Ishikawa (cell line): ENCODE data around the gene SLC35G6.

Source experiments
- CEBPB ChIP-seq: IDR thresholded peaks from 2 replicates; pipeline ENCODE4 v1.6.1; 2012
- CREB1 ChIP-seq: IDR thresholded peaks from 2 replicates; pipeline ENCODE4 v1.6.1; 2012; ENCODE audit warnings: low read depth
- EP300 ChIP-seq: IDR thresholded peaks from 2 replicates; pipeline ENCODE4 v1.6.1; 2012; ENCODE audit warnings: borderline replicate concordance
- FOXM1 ChIP-seq: IDR thresholded peaks from 2 replicates; pipeline ENCODE4 v1.6.1; 2012; ENCODE audit warnings: low read depth, borderline replicate concordance
- NFIC ChIP-seq: IDR thresholded peaks from 2 replicates; pipeline ENCODE4 v1.6.1; 2012
- RAD21 ChIP-seq: IDR thresholded peaks from 2 replicates; pipeline ENCODE4 v1.6.1; 2012; ENCODE audit warnings: low read depth
- TAF1 ChIP-seq: IDR thresholded peaks from 2 replicates; pipeline ENCODE4 v1.6.1; 2012; ENCODE audit warnings: low read depth, mild to moderate bottlenecking
- TCF12 ChIP-seq: IDR thresholded peaks from 2 replicates; pipeline ENCODE4 v1.6.1; 2012; ENCODE audit warnings: low read depth
- TEAD4 ChIP-seq: IDR thresholded peaks from 2 replicates; pipeline ENCODE4 v1.6.1; 2012
- USF1 ChIP-seq: IDR thresholded peaks from 2 replicates; pipeline ENCODE4 v1.6.1; 2012
- YY1 ChIP-seq: IDR thresholded peaks from 2 replicates; pipeline ENCODE4 v1.6.1; 2012; ENCODE audit warnings: low read depth
- ZBTB7A ChIP-seq: IDR thresholded peaks from 2 replicates; pipeline ENCODE4 v1.6.1; 2012; ENCODE audit warnings: low read depth
- TF ChIP-seq, protein P1 (sequence below): IDR thresholded peaks from 2 replicates; pipeline ENCODE4 v1.6.1; 2012; ENCODE audit warnings: low read depth, mild to moderate bottlenecking

Gene SLC35G6

GRCh38 chr17:7499161-7499560 lies 17.9 kb downstream of the SLC35G6 start:
- TF ChIP-seq, protein P1, sequence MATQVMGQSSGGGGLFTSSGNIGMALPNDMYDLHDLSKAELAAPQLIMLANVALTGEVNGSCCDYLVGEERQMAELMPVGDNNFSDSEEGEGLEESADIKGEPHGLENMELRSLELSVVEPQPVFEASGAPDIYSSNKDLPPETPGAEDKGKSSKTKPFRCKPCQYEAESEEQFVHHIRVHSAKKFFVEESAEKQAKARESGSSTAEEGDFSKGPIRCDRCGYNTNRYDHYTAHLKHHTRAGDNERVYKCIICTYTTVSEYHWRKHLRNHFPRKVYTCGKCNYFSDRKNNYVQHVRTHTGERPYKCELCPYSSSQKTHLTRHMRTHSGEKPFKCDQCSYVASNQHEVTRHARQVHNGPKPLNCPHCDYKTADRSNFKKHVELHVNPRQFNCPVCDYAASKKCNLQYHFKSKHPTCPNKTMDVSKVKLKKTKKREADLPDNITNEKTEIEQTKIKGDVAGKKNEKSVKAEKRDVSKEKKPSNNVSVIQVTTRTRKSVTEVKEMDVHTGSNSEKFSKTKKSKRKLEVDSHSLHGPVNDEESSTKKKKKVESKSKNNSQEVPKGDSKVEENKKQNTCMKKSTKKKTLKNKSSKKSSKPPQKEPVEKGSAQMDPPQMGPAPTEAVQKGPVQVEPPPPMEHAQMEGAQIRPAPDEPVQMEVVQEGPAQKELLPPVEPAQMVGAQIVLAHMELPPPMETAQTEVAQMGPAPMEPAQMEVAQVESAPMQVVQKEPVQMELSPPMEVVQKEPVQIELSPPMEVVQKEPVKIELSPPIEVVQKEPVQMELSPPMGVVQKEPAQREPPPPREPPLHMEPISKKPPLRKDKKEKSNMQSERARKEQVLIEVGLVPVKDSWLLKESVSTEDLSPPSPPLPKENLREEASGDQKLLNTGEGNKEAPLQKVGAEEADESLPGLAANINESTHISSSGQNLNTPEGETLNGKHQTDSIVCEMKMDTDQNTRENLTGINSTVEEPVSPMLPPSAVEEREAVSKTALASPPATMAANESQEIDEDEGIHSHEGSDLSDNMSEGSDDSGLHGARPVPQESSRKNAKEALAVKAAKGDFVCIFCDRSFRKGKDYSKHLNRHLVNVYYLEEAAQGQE: no peak
- TF ChIP-seq USF1 (no peak), CREB1 (no peak), ZBTB7A (no peak), NFIC (no peak)

DNA sequence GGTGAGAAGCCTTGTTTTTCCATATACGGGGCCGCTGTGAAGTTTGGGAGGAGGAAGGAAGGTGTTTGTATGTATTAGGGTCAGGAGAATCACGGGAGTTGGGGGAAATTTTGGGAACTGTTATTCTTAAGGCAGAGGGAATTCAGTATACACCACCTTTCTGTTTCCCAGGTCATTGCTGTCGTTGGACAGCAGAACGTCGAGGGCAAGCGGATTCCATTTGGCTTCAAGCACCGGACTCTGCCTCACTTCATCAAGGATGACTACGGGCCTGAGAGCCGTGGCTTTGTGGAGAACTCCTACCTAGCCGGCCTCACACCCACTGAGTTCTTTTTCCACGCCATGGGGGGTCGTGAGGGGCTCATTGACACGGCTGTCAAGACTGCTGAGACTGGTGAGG lies 20.5 kb downstream of the SLC35G6 start:
- TF ChIP-seq USF1 (no peak), FOXM1 (no peak), RAD21 (no peak), EP300 (no peak), TCF12 (no peak), CEBPB (no peak), TAF1 (no peak), NFIC (no peak), CREB1 (no peak), YY1 (no peak)
- TF ChIP-seq, protein P1: no peak

GRCh38 chr17:7502171-7502847 lies 21.1 kb downstream of the SLC35G6 start:
- TF ChIP-seq TEAD4 (no peak), NFIC (no peak), TAF1 (no peak), FOXM1 (no peak), CREB1 (no peak), YY1 (no peak), ZBTB7A (no peak), CEBPB (no peak), TCF12 (no peak), USF1 (no peak)
- TF ChIP-seq, protein P1: no peak

GRCh38 chr17:7502987-7503386 lies 21.7 kb downstream of the SLC35G6 start:
- TF ChIP-seq RAD21 (peak; percentile 31; the same call in 1 of the 2 replicates), CEBPB (no peak)

- TF ChIP-seq RAD21: no peak
These were observed 22.3 kb downstream of the SLC35G6 start for GRCh38 chr17:7503521-7503920.

- TF ChIP-seq TEAD4 (no peak), FOXM1 (no peak), CREB1 (no peak)
These were observed 26.9 kb downstream of the SLC35G6 start for GRCh38 chr17:7508145-7508544.
